ENCODE results near the gene MMP20.

DNA sequence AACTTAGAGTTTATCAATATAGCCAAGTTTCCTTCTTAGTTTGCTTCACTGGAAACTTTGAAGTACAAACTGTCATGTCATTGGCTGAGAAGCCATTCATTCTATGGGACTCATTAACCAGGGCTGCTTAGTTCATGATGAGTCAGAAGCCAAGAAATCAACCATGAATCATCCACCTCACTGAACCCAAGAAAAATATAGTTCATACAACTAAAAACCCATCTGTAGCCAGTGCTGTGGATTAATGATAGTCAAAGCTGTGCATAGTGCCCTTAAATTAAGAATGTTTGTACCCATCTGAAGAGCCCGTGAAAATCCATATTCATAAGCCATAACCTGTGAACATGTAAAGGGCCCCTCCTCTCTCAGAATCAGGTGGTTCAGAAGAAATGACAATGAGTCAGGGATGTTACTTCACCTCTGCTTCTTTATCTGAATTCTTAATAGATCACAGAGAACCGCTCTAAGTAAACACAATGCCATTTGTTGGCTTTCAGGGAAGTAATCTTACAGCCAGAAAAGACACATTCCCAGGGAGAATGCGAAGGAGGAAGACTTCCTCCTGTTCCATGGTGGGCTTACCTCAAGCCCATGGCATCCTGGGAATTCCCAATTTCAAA is 25.4 kb downstream of the MMP20 start:
- TF ChIP-seq, protein P1, sequence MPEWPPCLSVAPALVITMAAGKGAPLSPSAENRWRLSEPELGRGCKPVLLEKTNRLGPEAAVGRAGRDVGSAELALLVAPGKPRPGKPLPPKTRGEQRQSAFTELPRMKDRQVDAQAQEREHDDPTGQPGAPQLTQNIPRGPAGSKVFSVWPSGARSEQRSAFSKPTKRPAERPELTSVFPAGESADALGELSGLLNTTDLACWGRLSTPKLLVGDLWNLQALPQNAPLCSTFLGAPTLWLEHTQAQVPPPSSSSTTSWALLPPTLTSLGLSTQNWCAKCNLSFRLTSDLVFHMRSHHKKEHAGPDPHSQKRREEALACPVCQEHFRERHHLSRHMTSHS (tag by site-specific recombination; IDR thresholded peaks at IDR 0.05) = no peak
- TF ChIP-seq, protein P2, sequence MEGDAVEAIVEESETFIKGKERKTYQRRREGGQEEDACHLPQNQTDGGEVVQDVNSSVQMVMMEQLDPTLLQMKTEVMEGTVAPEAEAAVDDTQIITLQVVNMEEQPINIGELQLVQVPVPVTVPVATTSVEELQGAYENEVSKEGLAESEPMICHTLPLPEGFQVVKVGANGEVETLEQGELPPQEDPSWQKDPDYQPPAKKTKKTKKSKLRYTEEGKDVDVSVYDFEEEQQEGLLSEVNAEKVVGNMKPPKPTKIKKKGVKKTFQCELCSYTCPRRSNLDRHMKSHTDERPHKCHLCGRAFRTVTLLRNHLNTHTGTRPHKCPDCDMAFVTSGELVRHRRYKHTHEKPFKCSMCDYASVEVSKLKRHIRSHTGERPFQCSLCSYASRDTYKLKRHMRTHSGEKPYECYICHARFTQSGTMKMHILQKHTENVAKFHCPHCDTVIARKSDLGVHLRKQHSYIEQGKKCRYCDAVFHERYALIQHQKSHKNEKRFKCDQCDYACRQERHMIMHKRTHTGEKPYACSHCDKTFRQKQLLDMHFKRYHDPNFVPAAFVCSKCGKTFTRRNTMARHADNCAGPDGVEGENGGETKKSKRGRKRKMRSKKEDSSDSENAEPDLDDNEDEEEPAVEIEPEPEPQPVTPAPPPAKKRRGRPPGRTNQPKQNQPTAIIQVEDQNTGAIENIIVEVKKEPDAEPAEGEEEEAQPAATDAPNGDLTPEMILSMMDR (tag by site-specific recombination; IDR thresholded peaks at IDR 0.05) = no peak
- TF ChIP-seq, protein P3, sequence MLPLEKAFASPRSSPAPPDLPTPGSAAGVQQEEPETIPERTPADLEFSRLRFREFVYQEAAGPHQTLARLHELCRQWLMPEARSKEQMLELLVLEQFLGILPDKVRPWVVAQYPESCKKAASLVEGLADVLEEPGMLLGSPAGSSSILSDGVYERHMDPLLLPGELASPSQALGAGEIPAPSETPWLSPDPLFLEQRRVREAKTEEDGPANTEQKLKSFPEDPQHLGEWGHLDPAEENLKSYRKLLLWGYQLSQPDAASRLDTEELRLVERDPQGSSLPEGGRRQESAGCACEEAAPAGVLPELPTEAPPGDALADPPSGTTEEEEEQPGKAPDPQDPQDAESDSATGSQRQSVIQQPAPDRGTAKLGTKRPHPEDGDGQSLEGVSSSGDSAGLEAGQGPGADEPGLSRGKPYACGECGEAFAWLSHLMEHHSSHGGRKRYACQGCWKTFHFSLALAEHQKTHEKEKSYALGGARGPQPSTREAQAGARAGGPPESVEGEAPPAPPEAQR (tag by site-specific recombination; IDR thresholded peaks at IDR 0.05) = no peak
- TF ChIP-seq ZNF654 (tag by site-specific recombination; IDR thresholded peaks at IDR 0.05; ENCODE audit: low read depth) (no peak), ZNF37A (tag by site-specific recombination; IDR thresholded peaks at IDR 0.05) (no peak), ZNF274 (IDR thresholded peaks at IDR 0.05; ENCODE audit: low read length) (no peak), ZNF274 (tag by site-specific recombination; IDR thresholded peaks at IDR 0.05; ENCODE audit: borderline replicate concordance) (no peak), ZFP41 (tag by site-specific recombination; IDR thresholded peaks at IDR 0.05; ENCODE audit: borderline replicate concordance) (no peak), ZNF121 (tag by site-specific recombination; IDR thresholded peaks at IDR 0.05) (no peak), ZNF324 (tag by site-specific recombination; IDR thresholded peaks at IDR 0.05) (no peak), BCL11A (tag by site-specific recombination; IDR thresholded peaks at IDR 0.05; ENCODE audit: low read depth) (no peak), ZFP37 (tag by site-specific recombination; IDR thresholded peaks at IDR 0.05) (no peak), ZNF174 (tag by site-specific recombination; IDR thresholded peaks at IDR 0.05) (no peak), PRDM1 (tag by site-specific recombination; IDR thresholded peaks at IDR 0.05) (no peak)

All from HEK293 (cell line).